ENCODE measurements around the gene CYSLTR1. TPM values are rescaled to one million over a fixed set of nuclear protein-coding genes. Genes with fewer than 3 reads are reported as not detected.

The CYSLTR1 gene
- total RNA-seq, 1 donor from 2014 or later = not detected

DNA sequence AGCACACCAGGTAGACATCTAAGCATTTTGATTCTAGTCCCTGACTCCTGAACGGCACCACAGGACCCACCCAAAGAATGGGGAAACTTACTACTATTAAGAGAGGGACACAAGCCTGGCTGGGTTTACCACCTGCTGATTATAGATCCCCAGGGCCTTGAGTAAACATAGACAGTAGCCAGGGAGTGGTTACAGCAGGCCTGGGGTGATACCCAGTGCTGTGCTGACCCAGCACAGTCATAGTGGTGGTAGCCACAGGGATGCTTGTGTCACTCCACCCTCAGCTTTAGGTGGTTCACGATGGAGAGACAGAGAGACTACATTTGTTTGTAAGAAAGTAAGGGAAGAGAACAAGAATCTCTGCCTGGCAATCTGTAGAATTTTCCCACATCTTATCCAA lies 11.7 kb downstream of the CYSLTR1 start:
- H3K4me1 ChIP-seq (ENCODE audit: insufficient read depth, low read length) = no peaks in the 10 kb centered on the region
- Mint-ChIP-seq H3K4me3 (ENCODE audit: unreplicated experiment) (no peak overlapping the region), H3K9me3 (ENCODE audit: unreplicated experiment) (no peaks in the 10 kb centered on the region), H3K36me3 (ENCODE audit: low read depth, unreplicated experiment) (no peaks in the 10 kb centered on the region), H3K27ac (ENCODE audit: unreplicated experiment) (no peak overlapping the region), H3K27me3 (ENCODE audit: low read depth, unreplicated experiment) (no peaks in the 10 kb centered on the region), H3K4me1 (ENCODE audit: low read depth, unreplicated experiment) (peaks cover 3% of the 10 kb centered on the region)
- TF ChIP-seq EZH2 (IDR thresholded peaks at IDR 0.05; ENCODE audit: insufficient read depth, low read length) = no peak
- TF ChIP-seq, protein P1, sequence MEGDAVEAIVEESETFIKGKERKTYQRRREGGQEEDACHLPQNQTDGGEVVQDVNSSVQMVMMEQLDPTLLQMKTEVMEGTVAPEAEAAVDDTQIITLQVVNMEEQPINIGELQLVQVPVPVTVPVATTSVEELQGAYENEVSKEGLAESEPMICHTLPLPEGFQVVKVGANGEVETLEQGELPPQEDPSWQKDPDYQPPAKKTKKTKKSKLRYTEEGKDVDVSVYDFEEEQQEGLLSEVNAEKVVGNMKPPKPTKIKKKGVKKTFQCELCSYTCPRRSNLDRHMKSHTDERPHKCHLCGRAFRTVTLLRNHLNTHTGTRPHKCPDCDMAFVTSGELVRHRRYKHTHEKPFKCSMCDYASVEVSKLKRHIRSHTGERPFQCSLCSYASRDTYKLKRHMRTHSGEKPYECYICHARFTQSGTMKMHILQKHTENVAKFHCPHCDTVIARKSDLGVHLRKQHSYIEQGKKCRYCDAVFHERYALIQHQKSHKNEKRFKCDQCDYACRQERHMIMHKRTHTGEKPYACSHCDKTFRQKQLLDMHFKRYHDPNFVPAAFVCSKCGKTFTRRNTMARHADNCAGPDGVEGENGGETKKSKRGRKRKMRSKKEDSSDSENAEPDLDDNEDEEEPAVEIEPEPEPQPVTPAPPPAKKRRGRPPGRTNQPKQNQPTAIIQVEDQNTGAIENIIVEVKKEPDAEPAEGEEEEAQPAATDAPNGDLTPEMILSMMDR (IDR thresholded peaks at IDR 0.05; ENCODE audit: insufficient read depth, low read depth, low read length) = no peak
- H2AFZ ChIP-seq (ENCODE audit: low read depth, low read length) = no peak overlapping the region
- no peaks in the 10 kb centered on the region for H3K79me2 ChIP-seq (ENCODE audit: insufficient read depth, low read length)
- H3K4me3 ChIP-seq (ENCODE audit: insufficient read depth, low read depth, low read length) = no peak overlapping the region
- no peaks in the 10 kb centered on the region for H3K9me3 ChIP-seq (ENCODE audit: insufficient read depth, low read depth, low read length)
- H3K27me3 ChIP-seq (ENCODE audit: insufficient read depth, low read length) = no peaks in the 10 kb centered on the region
- H3K9ac ChIP-seq (ENCODE audit: low read length) = no peak overlapping the region
- no peak for FAIRE-seq
- H4K20me1 ChIP-seq (ENCODE audit: insufficient read depth, low read length) = no peaks in the 10 kb centered on the region
- no peak for DNase-seq (ENCODE audit: low read depth)
- H3K36me3 ChIP-seq (ENCODE audit: insufficient read depth, low read length) = no peaks in the 10 kb centered on the region
- H3K4me2 ChIP-seq (ENCODE audit: low read length) = no peak overlapping the region
- H3K27ac ChIP-seq (ENCODE audit: low read depth, low read length) = no peak overlapping the region

DNA sequence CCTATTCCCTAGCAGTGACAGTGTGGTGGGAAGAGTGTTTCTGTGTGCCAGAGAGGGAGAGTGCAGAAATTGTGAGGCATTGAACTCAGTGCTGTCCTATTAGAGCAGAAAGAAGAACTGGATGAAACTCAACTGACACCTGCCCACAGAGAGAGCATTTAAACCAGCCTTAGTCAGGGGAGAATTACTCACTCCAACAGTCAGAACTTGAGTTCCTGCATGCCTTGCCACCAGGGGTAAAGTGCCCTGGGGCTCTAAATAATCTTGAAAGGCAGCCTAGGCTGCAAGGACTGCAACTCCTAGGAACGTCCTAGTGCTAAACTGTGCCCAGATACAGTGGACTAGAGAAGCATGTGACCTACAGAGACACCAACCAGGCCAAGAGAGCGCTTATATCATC lies 12.8 kb downstream of the CYSLTR1 start:
- no peaks in the 10 kb centered on the region for H3K9me3 ChIP-seq (ENCODE audit: insufficient read depth, low read depth, low read length)
- no peaks in the 10 kb centered on the region for H3K9me3 Mint-ChIP-seq (ENCODE audit: unreplicated experiment)
- H3K4me3 ChIP-seq (ENCODE audit: insufficient read depth, low read depth, low read length) = no peak overlapping the region
- no peaks in the 10 kb centered on the region for H3K4me1 ChIP-seq (ENCODE audit: insufficient read depth, low read length)
- DNase-seq (ENCODE audit: low read depth) = no peak
- no peak overlapping the region for H3K4me2 ChIP-seq (ENCODE audit: low read length)
- no peak overlapping the region for H3K4me3 Mint-ChIP-seq (ENCODE audit: unreplicated experiment)
- H4K20me1 ChIP-seq (ENCODE audit: insufficient read depth, low read length) = no peaks in the 10 kb centered on the region
- no peak overlapping the region for H3K27ac Mint-ChIP-seq (ENCODE audit: unreplicated experiment)
- H3K79me2 ChIP-seq (ENCODE audit: insufficient read depth, low read length) = no peaks in the 10 kb centered on the region
- H3K36me3 Mint-ChIP-seq (ENCODE audit: low read depth, unreplicated experiment) = no peaks in the 10 kb centered on the region
- peaks cover 3% of the 10 kb centered on the region for H3K4me1 Mint-ChIP-seq (ENCODE audit: low read depth, unreplicated experiment)
- no peak for FAIRE-seq
- no peaks in the 10 kb centered on the region for H3K36me3 ChIP-seq (ENCODE audit: insufficient read depth, low read length)
- H2AFZ ChIP-seq (ENCODE audit: low read depth, low read length) = no peak overlapping the region
- H3K27me3 ChIP-seq (ENCODE audit: insufficient read depth, low read length) = no peaks in the 10 kb centered on the region
- H3K27ac ChIP-seq (ENCODE audit: low read depth, low read length) = no peak overlapping the region
- no peak for TF ChIP-seq EZH2 (IDR thresholded peaks at IDR 0.05; ENCODE audit: insufficient read depth, low read length)
- TF ChIP-seq, protein P1 (IDR thresholded peaks at IDR 0.05; ENCODE audit: insufficient read depth, low read depth, low read length) = no peak
- H3K9ac ChIP-seq (ENCODE audit: low read length) = no peak overlapping the region
- no peaks in the 10 kb centered on the region for H3K27me3 Mint-ChIP-seq (ENCODE audit: low read depth, unreplicated experiment)

DNA sequence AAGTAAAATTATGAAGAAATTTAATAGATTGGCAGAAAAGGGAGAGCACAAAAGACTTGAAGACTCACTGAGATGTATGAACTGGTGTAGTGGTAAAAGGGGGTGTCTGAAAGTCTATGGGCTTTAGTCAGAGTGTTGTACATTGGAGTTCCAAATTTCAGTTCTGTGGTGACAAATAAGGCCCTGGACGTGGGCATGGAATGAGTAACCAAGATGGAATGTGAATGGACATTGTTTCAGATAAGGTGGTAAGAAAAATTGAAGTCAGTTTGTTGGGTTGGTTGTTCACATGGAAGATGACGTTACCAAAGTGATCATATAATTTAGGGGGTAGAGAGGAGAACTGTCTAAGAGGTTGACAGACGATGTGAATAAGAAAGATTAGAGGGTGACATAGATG lies 13.9 kb downstream of the CYSLTR1 start:
- H3K36me3 ChIP-seq (ENCODE audit: insufficient read depth, low read length) = no peaks in the 10 kb centered on the region
- Mint-ChIP-seq H3K36me3 (ENCODE audit: low read depth, unreplicated experiment) (no peaks in the 10 kb centered on the region), H3K9me3 (ENCODE audit: unreplicated experiment) (no peaks in the 10 kb centered on the region), H3K27me3 (ENCODE audit: low read depth, unreplicated experiment) (no peaks in the 10 kb centered on the region), H3K4me1 (ENCODE audit: low read depth, unreplicated experiment) (peaks cover 3% of the 10 kb centered on the region), H3K4me3 (ENCODE audit: unreplicated experiment) (no peak overlapping the region), H3K27ac (ENCODE audit: unreplicated experiment) (no peak overlapping the region)
- H3K9ac ChIP-seq (ENCODE audit: low read length) = no peak overlapping the region
- DNase-seq (ENCODE audit: low read depth) (no peak), FAIRE-seq (no peak)
- TF ChIP-seq EZH2 (IDR thresholded peaks at IDR 0.05; ENCODE audit: insufficient read depth, low read length) = no peak
- TF ChIP-seq, protein P1 (IDR thresholded peaks at IDR 0.05; ENCODE audit: insufficient read depth, low read depth, low read length) = no peak
- H4K20me1 ChIP-seq (ENCODE audit: insufficient read depth, low read length) = no peaks in the 10 kb centered on the region
- no peak overlapping the region for H3K4me3 ChIP-seq (ENCODE audit: insufficient read depth, low read depth, low read length)
- no peak overlapping the region for H3K27ac ChIP-seq (ENCODE audit: low read depth, low read length)
- H2AFZ ChIP-seq (ENCODE audit: low read depth, low read length) = no peak overlapping the region
- no peaks in the 10 kb centered on the region for H3K79me2 ChIP-seq (ENCODE audit: insufficient read depth, low read length)
- no peaks in the 10 kb centered on the region for H3K27me3 ChIP-seq (ENCODE audit: insufficient read depth, low read length)
- H3K9me3 ChIP-seq (ENCODE audit: insufficient read depth, low read depth, low read length) = no peaks in the 10 kb centered on the region
- no peaks in the 10 kb centered on the region for H3K4me1 ChIP-seq (ENCODE audit: insufficient read depth, low read length)
- H3K4me2 ChIP-seq (ENCODE audit: low read length) = no peak overlapping the region

Measured in astrocyte (in vitro differentiated cells and primary cell).